Femur (tissue), 1 donor: ENCODE data around the gene SERPINB2.
"Not testable (repeated sequence)": the region's sequence is repeated elsewhere in the genome, so short reads cannot be mapped to it uniquely, and the experiment has no call there.

ENCODE experiments used
- DNase-seq: peaks from one replicate; pipeline ENCODE4 v3.0.0-alpha.2; 2017

Gene SERPINB2

GRCh38 chr18:63890237-63890949 lies 2.9 kb downstream of the SERPINB2 start:
- DNase-seq: no peak

- no peak for DNase-seq
Observed at GRCh38 chr18:63890950-63891304, 3.4 kb downstream of the SERPINB2 start.

GRCh38 chr18:63892566-63892965 lies 5.1 kb downstream of the SERPINB2 start:
- DNase-seq: no peak

- no peak for DNase-seq
Observed at GRCh38 chr18:63894106-63894772, 6.7 kb downstream of the SERPINB2 start.

GRCh38 chr18:63895190-63895589 lies 7.7 kb downstream of the SERPINB2 start:
- no peak for DNase-seq

GRCh38 chr18:63897072-63897471 lies 9.6 kb downstream of the SERPINB2 start:
- DNase-seq: no peak

- DNase-seq: no peak
Observed at GRCh38 chr18:63899206-63899605, 11.7 kb downstream of the SERPINB2 start.

GRCh38 chr18:63903851-63904570 lies 16.5 kb downstream of the SERPINB2 start:
- DNase-seq: no peak

- DNase-seq: no peak
Observed at GRCh38 chr18:63904694-63905093, 17.2 kb downstream of the SERPINB2 start.

GRCh38 chr18:63905361-63905760 lies 17.9 kb downstream of the SERPINB2 start:
- DNase-seq: no peak

GRCh38 chr18:63906056-63906455 lies 18.6 kb downstream of the SERPINB2 start:
- DNase-seq: no peak

- DNase-seq: no peak
Observed at GRCh38 chr18:63907664-63908063, 20.2 kb downstream of the SERPINB2 start, which contains the start of gene SERPINB10. Gene SERPINB10, plus strand, starts transcription at chr18:63907958. Its CDS starts 7,553 bp downstream, at chr18:63915511.

- no peak for DNase-seq
Observed at GRCh38 chr18:63908858-63909257, 21.4 kb downstream of the SERPINB2 start.

- DNase-seq: no peak
Observed at GRCh38 chr18:63909870-63910269, 22.4 kb downstream of the SERPINB2 start.

GRCh38 chr18:63917817-63918216 lies 30.3 kb downstream of the SERPINB2 start:
- DNase-seq: no peak

GRCh38 chr18:63922049-63922448 lies 34.5 kb downstream of the SERPINB2 start:
- DNase-seq: no peak

GRCh38 chr18:63924551-63924950 lies 37.0 kb downstream of the SERPINB2 start:
- DNase-seq: no peak

GRCh38 chr18:63928331-63928730 lies 40.8 kb downstream of the SERPINB2 start:
- no peak for DNase-seq

- DNase-seq: not testable (repeated sequence)
Observed at GRCh38 chr18:63929369-63929768, 41.9 kb downstream of the SERPINB2 start.

GRCh38 chr18:63930773-63931354 lies 43.4 kb downstream of the SERPINB2 start:
- no peak for DNase-seq

GRCh38 chr18:63936156-63936931 lies 48.8 kb downstream of the SERPINB2 start:
- peak; percentile 80 for DNase-seq

- no peak for DNase-seq
Observed at GRCh38 chr18:63936932-63937393, 49.5 kb downstream of the SERPINB2 start.
